GM19043 (cell line): Measurements from ENCODE around the gene COL12A1.

Source experiments
- ATAC-seq: cut with Tn5 transposase; IDR thresholded peaks from one replicate; pipeline ENCODE4 v1.9.1; 2021; ENCODE audit warnings: low read depth; ENCODE audit not compliant: unreplicated experiment

COL12A1 gene

GRCh38 chr6:75147512-75147911 is 58.3 kb downstream of the COL12A1 start:
- ATAC-seq: peak; percentile 95

DNA sequence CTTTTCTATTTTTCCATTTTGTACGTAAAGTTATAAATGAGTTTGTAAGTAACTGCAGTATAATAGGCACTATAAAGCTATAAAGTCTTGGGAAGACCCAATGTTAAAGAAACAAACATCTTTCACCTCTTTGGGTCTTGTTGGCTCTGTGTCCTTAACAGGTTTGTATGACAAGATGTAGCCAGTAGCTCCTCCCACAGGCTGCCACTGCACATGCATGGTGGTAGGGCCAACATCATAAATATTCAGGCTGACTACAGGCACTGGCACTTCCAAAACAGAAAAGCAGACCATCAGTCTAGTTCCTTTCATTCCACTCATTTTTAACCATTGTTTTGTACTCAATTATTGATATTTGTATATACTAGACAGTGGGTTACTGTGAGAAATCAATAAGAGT is 59.9 kb downstream of the COL12A1 start:
- no peak for ATAC-seq

- ATAC-seq: no peak
Observed at GRCh38 chr6:75145211-75145610, 60.6 kb downstream of the COL12A1 start.

DNA sequence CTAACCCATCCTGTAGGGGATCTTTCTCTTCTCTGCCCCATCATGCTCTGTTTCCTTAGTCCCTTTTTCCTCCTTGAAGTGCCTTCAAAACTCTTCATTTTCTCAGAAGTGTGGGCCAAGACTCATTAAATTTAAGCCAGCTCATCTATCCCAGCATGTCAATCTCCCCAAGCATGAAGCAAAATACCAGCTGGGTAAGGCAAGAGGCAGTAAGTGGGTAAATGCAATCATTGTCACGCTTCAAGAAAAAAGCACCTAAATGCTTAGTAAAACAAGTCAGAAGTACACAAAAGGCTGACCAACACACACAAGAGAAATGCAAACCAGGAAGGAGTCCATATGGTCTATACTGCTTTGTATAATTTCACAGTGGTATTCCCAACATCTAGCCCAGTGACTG is 61.5 kb downstream of the COL12A1 start:
- no peak for ATAC-seq

DNA sequence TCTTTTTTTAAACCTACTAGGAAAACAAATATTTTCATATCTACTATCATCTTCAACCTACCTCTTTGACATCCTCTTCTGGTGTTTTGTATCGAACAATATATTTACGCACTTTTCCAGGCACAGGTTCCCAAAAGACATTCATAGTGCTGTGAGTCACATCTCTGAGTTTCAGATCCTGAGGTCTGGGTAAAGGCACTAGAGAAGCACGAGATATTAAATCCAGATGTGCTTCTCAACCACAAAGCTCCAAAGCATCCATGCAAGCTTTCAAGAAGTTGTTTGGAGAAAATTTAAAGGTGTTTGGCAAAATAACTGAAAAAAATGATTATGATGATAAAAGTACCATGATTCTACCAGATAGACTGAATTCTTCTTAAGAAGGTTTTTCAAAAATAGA is 62.7 kb downstream of the COL12A1 start:
- ATAC-seq: no peak

DNA sequence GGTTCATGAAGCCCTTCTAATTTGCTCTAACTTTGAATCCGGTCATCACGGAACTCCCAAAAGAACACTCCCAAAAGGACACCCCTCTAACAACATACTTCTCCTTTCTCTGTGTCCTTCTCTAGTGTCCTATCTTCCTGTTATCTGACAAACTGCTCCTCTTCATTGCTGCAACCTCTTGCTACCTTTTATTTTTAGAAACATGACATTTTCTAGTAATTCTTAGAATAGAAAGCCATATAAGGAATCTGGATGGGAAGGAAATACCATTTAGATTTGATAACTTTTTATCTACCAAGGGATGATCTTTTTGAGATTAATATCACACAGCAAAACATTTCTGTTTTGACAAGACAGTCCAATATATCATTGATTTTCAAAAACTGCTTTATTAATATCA is 63.1 kb downstream of the COL12A1 start:
- no peak for ATAC-seq

DNA sequence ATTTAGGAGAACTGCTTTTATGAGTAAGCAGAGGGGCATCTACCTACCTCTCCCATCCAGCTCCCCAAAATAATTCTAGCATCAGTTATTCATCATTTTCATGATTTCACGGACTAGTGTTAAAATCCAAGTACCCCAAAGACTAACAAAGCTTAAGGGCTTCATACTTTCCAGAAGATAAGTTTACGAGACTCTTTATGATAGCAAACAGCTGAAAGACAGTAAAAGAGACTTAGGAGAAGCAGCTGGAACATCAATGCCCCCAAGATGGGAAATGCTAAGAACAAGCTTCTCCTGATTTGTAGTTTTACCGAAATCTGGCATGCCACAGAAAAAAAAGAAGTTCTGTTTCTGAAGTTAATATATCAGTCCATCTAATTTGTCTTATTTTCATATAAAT is 70.0 kb downstream of the COL12A1 start:
- no peak for ATAC-seq

DNA sequence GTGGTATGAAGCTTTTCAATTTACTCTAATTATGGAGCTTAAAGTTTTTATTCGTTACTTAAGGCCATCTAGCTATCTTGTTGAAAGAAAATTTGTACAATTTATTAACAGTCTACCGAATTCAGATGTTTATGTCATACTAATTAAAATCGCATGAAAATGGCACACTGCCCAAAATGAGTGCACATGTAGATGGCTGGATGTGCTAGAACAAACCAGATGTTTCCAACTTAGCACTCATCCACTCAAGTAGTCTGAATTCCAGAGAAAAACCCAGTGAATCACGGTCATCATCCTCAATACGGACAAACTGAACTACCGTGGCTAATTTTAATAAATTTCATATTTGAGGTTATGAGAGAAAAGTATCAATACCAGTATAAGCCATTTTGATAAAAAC is 70.4 kb downstream of the COL12A1 start:
- ATAC-seq: no peak

DNA sequence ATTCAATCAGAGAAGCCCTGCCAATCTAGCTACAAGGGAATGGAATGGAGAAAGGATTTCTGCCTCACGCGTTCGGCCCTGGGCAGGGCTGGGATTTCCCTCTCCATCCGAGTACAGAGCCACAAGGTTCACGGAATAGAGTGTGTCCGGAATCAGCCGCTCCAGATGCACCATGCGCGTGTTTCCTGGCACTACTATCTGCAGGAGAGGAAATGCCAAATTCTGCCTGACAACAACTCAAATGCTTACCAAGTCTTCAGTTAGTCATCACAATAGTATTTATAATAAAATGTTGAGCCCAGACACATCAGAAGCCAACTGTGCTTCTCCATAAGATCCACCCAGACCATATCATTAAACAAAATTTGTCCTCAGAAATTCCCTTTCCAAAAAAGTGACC is 75.1 kb downstream of the COL12A1 start:
- ATAC-seq: no peak

DNA sequence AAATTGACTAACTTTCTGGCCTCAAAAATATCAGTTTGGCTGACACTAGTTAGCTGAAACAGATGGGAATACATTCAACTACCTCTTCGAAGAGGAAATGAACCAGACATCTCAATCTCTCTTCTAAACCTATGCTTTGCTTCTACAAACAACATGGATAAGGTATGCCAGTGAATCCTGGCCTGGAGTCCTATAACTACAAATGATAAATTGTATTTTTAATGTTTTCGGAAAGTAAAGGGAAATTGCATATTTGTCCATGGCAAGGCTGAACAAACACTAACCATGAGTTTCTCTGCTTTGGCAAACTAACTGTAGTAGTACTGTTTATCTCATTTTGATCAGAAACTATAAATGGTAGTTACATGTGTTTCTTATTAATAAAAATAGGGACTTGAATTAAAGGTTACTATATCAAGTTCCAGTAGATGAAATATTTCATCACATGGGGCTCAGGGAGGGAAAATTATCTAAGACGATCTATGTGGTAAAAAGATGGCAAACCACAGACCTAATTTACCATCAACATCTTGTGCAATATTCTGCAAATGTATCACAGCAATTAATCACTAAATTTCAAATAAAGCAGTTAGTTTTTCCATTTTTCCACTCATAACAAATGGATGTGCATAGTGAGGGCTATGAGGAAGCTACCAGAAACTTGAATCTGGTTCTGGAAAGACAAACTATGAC is 76.8 kb downstream of the COL12A1 start:
- ATAC-seq: no peak

- ATAC-seq: no peak
Observed at GRCh38 chr6:75126518-75126917, 79.3 kb downstream of the COL12A1 start.

DNA sequence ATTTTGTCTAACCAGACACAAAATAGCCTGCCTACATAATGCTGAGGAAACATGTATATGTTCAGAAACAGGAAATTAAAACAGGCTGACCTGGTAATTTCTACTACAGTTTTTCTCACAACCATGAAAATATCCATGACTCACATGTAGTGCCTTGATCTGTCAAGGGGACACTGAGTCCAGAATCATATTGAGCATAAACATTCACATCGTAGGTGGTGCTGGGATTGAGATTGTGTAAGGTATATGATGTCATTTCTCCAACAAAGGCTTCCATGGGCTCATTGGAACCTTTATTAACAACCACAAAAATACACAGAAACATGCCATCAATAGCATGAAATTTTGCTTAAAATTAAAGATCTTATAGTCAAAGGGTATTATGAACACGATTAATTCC is 80.9 kb downstream of the COL12A1 start:
- no peak for ATAC-seq

DNA sequence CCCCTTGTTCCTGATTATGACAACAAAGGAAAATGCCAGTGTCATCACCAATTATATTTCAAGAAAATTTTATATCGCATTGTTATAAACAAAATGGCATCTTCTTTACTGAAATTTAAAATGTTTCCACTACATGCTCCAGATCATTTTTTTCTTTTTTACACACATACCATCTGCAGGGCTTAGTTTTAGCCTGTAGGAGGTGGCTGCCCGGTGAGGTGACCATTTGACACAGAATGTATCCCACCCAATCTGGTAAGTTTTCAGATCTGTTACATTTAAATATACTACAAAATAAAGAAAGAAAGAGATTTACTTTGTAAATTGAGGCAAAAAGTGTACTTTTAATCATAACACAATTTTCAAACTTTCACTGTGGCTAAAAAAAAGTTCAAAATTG is 81.8 kb downstream of the COL12A1 start:
- ATAC-seq: no peak

DNA sequence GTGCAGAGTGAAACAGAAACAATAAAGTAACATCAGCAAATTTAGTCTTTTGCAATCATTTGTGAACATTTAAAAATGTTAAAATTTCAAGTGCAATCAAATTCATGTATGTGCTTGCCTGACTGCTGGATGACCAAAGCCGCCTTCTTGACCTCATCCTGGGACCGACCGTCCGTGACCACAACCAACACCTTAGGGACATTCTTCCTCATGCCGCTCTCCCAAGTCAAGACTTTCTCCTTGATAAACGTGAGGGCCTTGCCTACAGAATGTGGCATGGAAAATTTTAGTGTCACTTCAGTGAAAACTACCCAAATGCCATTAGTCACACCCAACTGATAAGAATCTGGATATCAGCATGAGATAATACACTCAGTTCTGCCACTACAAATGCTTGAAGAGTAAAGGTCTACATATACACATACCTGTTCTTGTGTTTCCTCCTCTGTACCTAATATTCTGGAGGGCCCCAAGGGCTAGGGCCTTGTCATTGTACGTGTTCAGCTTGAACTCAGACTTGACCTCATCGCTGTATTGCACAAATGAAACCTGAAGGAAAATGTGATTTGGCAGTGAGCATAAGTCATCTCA is 86.8 kb downstream of the COL12A1 start:
- ATAC-seq: no peak

GRCh38 chr6:75117701-75118100 is 88.2 kb downstream of the COL12A1 start:
- ATAC-seq: no peak

DNA sequence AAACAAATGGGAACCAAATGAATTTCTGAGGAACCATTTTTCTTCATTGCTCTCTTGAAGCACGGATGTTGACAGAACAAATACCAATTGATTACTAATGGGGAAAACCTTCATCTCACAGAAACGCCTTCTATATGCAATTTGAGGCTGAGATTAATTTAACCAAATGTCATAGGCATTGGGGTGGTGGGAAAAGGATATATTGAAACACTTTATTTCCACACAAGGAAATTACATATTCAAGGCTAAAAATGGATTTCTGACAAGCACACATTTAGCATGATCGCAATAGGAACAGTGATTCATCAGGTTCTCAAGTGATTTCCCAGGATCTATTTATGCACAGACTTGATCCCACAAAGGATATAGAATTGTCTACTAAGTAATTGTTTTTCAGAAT is 88.9 kb downstream of the COL12A1 start:
- ATAC-seq: no peak

DNA sequence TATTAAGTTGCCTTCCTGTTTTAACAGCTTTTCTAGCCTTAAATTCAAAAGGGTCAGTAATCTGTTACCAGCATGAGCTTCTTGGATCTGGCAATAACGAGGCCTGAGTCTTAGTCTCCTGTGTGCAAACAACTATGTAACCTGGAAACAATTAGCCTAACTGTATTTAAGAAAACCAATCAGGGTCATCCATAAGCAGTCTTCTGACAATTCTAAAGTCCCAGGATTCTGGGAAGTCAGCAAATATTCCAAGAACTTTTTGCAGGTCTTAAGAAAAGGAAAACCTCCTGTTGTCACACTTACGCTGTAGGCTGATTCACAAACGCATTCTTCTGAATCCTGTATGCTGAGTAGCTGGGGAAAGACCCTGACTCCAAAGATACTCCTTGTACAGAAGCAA is 90.4 kb downstream of the COL12A1 start:
- no peak for ATAC-seq

DNA sequence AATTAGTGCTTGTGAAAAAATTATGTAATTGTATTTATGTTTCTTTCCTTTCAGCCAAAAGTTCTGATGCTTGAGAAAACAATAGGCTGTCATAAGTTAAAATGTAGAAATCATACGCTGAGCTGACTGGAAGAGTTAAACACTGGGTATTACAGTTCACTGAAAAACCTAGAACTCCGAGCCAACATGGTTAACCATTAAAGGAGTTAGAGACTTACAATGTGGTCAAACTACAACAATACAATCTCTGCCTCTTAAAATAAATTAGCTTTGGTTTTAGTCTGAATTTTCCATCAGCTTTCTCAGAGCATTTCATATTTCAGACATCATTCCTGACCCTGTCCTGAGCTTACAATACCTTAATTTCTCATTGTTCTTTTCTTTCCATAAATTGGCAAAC is 91.0 kb downstream of the COL12A1 start:
- ATAC-seq: no peak

- ATAC-seq: no peak
Observed at GRCh38 chr6:75114195-75114594, 91.7 kb downstream of the COL12A1 start.

- no peak for ATAC-seq
Observed at GRCh38 chr6:75113446-75113845, 92.4 kb downstream of the COL12A1 start.

DNA sequence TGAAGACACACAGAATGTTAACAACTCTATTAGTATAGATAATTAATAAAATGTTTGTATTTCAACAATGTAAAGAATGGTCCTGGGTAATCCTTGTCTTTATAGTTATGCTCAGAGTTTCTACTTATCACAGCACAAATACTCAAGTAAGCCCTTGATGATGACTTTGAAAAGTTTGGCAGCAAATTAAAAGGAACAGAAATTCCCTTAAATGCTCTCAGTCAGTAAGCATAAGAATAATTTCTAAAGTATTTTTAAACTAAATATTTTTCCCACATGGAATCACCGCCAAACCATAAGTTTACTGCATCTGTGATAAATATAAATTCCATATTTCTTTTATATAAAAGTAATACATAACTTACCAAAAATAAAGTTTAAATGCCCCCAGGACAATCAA is 96.1 kb downstream of the COL12A1 start:
- no peak for ATAC-seq

DNA sequence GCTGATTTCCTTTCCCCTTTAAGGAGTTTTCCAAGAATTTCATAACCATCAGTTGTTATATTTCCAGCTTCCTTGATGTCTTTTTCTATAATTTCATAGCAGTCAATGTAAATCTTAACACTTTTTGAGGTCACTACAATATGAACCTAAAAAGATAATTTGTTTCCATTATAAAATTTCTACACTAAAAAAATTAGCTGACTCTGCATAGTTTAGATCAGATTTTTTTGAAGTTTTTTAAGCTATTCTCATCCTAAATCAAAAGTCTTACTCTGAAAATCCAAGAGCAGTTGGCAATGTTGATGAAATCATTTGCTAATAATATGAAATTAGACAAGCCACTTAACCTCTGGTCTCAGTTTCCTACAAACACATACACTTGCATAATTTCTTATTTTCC is 96.8 kb downstream of the COL12A1 start:
- no peak for ATAC-seq
